SK-N-SH (cell line): ENCODE data around the gene TMEM167A. TPM values are rescaled to one million over a fixed set of nuclear protein-coding genes. Genes with fewer than 3 reads are reported as not detected.
A peak's percentile ranks its signal among the peaks of the same experiment; 100 is the strongest.

ENCODE experiments used
- CTCF ChIA-PET: fragments of 300-600, 350-600 bp; formaldehyde crosslinking; extraction: SDS; loops from one replicate; lab custom pipeline; 2021; lab: Yijun Ruan, JAX
- POLR2A ChIA-PET: fragments of 350-600 bp; sonication (Branson Sonifier 250); formaldehyde crosslinking; extraction: SDS; loops from one replicate; lab custom pipeline; 2020; ENCODE audit warnings: antibody characterized with exemption, inconsistent platforms; lab: Yijun Ruan, JAX
- DNase-seq: peaks from one replicate; pipeline ENCODE4 v3.0.0; 2012
- H2AFZ ChIP-seq: fragments of 200-600 bp; sonication (generic); 2 replicates; pipeline ENCODE4 v1.8.1; 2016; ENCODE audit warnings: antibody characterized with exemption, mild to moderate bottlenecking, low read depth
- H3F3A ChIP-seq: fragments of 200-600 bp; sonication (generic); replicated peaks from 2 replicates; pipeline ENCODE3; 2016; ENCODE audit warnings: antibody characterized with exemption, mild to moderate bottlenecking; ENCODE audit not compliant: insufficient read depth
- H3K27ac ChIP-seq, 2 experiments: fragments of 200-500 bp in 1 of 2; fragments of 200-600 bp in 1 of 2; sonication (Bioruptor generic) in 1 of 2; sonication (generic), shearing (Covaris generic) in 1 of 2; 2 replicates each; pipeline versions ENCODE4 v1.5.1 to v1.6.1; 2014 to 2016; ENCODE audit warnings: low read depth in 2 of 2, inconsistent platforms in 1 of 2, low read length in 1 of 2, mild to moderate bottlenecking in 1 of 2, mixed read lengths in 1 of 2
- H3K27me3 ChIP-seq: fragments of 200-600 bp; sonication (generic), shearing (Covaris generic); 2 replicates; pipeline ENCODE4 v1.6.1; 2016; ENCODE audit warnings: mixed run types; ENCODE audit not compliant: insufficient read depth
- H3K36me3 ChIP-seq, 2 experiments: fragments of 200-500 bp in 1 of 2; fragments of 200-600 bp in 1 of 2; sonication (Bioruptor generic) in 1 of 2; sonication (generic) in 1 of 2; replicated peaks in 1 of 2; 2 replicates each; pipeline versions ENCODE3 to v1.5.1; 2014 to 2016; ENCODE audit warnings: low read length in 1 of 2, mild to moderate bottlenecking in 1 of 2; ENCODE audit not compliant: insufficient read depth in 2 of 2, control insufficient read depth in 1 of 2
- H3K4me1 ChIP-seq, 2 experiments: fragments of 200-500 bp in 1 of 2; fragments of 200-600 bp in 1 of 2; sonication (Bioruptor generic) in 1 of 2; sonication (generic), shearing (Covaris generic) in 1 of 2; 2 replicates each; pipeline versions ENCODE4 v1.5.1 to v1.6.1; 2014 to 2016; ENCODE audit warnings: low read depth in 1 of 2, low read length in 1 of 2, mixed run types in 1 of 2; ENCODE audit not compliant: insufficient read depth in 2 of 2, control insufficient read depth in 1 of 2
- H3K4me2 ChIP-seq: fragments of 200-600 bp; sonication (generic), shearing (Covaris generic); 2 replicates; pipeline ENCODE4 v1.6.1; 2017; ENCODE audit warnings: mixed run types
- H3K4me3 ChIP-seq, 2 experiments: fragments of 200-500 bp in 1 of 2; fragments of 200-600 bp in 1 of 2; sonication (Bioruptor generic) in 1 of 2; sonication (generic), shearing (Covaris generic) in 1 of 2; 2 replicates each; pipeline versions ENCODE4 v1.5.1 to v1.8.1; 2014 to 2016; ENCODE audit warnings: low read depth in 2 of 2, inconsistent platforms in 1 of 2, low read length in 1 of 2, mild to moderate bottlenecking in 1 of 2, mixed read lengths in 1 of 2, moderate library complexity in 1 of 2
- H3K79me2 ChIP-seq: fragments of 200-600 bp; sonication (generic); 2 replicates; pipeline ENCODE4 v1.8.1; 2017; ENCODE audit warnings: mild to moderate bottlenecking; ENCODE audit not compliant: insufficient read depth
- H3K9ac ChIP-seq: fragments of 200-600 bp; sonication (generic); 2 replicates; pipeline ENCODE4 v1.6.1; 2017; ENCODE audit warnings: mixed run types
- H3K9me2 ChIP-seq: fragments of 200-600 bp; sonication (generic); 2 replicates; pipeline ENCODE4 v1.6.1; 2017; ENCODE audit warnings: mixed run types
- H3K9me3 ChIP-seq: fragments of 200-600 bp; sonication (generic); 2 replicates; pipeline ENCODE4 v1.6.1; 2017; ENCODE audit warnings: mixed run types, mild to moderate bottlenecking, moderate library complexity
- H4K20me1 ChIP-seq: fragments of 200-600 bp; sonication (generic); 2 replicates; pipeline ENCODE4 v1.6.1; 2017; ENCODE audit warnings: mild to moderate bottlenecking, mixed run types; ENCODE audit not compliant: insufficient read depth
- CHD2 ChIP-seq: fragments of 150-350 bp; IDR thresholded peaks from 2 replicates; pipeline ENCODE4 v1.6.1; 2018; ENCODE audit warnings: low read length; ENCODE audit not compliant: partially characterized antibody
- CTCF ChIP-seq: fragments of 200-600 bp; sonication (generic); IDR thresholded peaks from 2 replicates; pipeline ENCODE4 v1.6.1; 2017; ENCODE audit warnings: antibody characterized with exemption, mild to moderate bottlenecking, moderate library complexity
- EZH2phosphoT487 ChIP-seq: fragments of 200-600 bp; sonication (generic); IDR thresholded peaks from 2 replicates; pipeline ENCODE4 v1.6.1; 2017; ENCODE audit warnings: low read depth, mixed run types, mild to moderate bottlenecking, antibody characterized with exemption, moderate library complexity, borderline replicate concordance
- FOSL2 ChIP-seq: IDR thresholded peaks from 2 replicates; pipeline ENCODE4 v1.4.0; 2012; ENCODE audit warnings: low read depth, mild to moderate bottlenecking, moderate library complexity, borderline replicate concordance
- FOXM1 ChIP-seq: IDR thresholded peaks from 2 replicates; pipeline ENCODE4 v1.4.0; 2012; ENCODE audit warnings: low read depth, mild to moderate bottlenecking
- GABPA ChIP-seq: IDR thresholded peaks from 2 replicates; pipeline ENCODE4 v1.4.0; 2012; ENCODE audit warnings: low read depth, mild to moderate bottlenecking
- GATA2 ChIP-seq: sonication (generic); formaldehyde crosslinking; IDR thresholded peaks from 2 replicates; pipeline ENCODE4 v1.5.0; 2020; ENCODE audit warnings: mild to moderate bottlenecking, missing genetic modification reagents
- NFIC ChIP-seq: IDR thresholded peaks from 2 replicates; pipeline ENCODE4 v1.4.0; 2012; ENCODE audit warnings: borderline replicate concordance
- POLR2AphosphoS5 ChIP-seq: IDR thresholded peaks from 2 replicates; pipeline ENCODE4 v1.6.1; 2012; ENCODE audit warnings: low read depth, low read length
- RAD21 ChIP-seq: IDR thresholded peaks from 2 replicates; pipeline ENCODE4 v1.6.1; 2012; ENCODE audit warnings: mild to moderate bottlenecking, low read length
- REST ChIP-seq: IDR thresholded peaks from 2 replicates; pipeline ENCODE4 v1.6.1; 2012; ENCODE audit warnings: mild to moderate bottlenecking, low read depth, low read length, moderate library complexity
- RXRA ChIP-seq: IDR thresholded peaks from 2 replicates; pipeline ENCODE4 v1.4.0; 2012; ENCODE audit warnings: low read depth, mild to moderate bottlenecking, borderline replicate concordance
- SIN3A ChIP-seq: IDR thresholded peaks from 2 replicates; pipeline ENCODE4 v1.6.1; 2012; ENCODE audit warnings: low read depth, mild to moderate bottlenecking, low read length, moderate library complexity, borderline replicate concordance
- TAF1 ChIP-seq: IDR thresholded peaks from 2 replicates; pipeline ENCODE4 v1.6.1; 2012; ENCODE audit warnings: low read depth, mild to moderate bottlenecking, low read length, moderate library complexity, borderline replicate concordance
- USF1 ChIP-seq: IDR thresholded peaks from 2 replicates; pipeline ENCODE4 v1.4.0; 2012; ENCODE audit warnings: low read depth, borderline replicate concordance
- YY1 ChIP-seq: IDR thresholded peaks from 2 replicates; pipeline ENCODE4 v1.4.0; 2012; ENCODE audit warnings: low read depth, mild to moderate bottlenecking
- WGBS: methylation state at CpG from one replicate; pipeline ENCODE4 v1.1.6; 2017; ENCODE audit warnings: low lambda C conversion rate; 5-methylcytosine and 5-hydroxymethylcytosine counted together
- polyA plus RNA-seq, 3 experiments: library from polyadenylated mRNA; depleted of rRNA; stranded (reverse); fragments of >200 nt; gene quantifications; 2 replicates each; pipeline ENCODE4 v1.2.3, GENCODE V29; 2012

The TMEM167A gene
- polyA plus RNA-seq, 1 of the 3 experiments (the other 2 are of a cell fraction): 23.7 TPM

- 4% methylated on average over 14 of the region's 14 CpGs for WGBS
- peak overlapping the region; percentile 96 for H2AFZ ChIP-seq
- H4K20me1 ChIP-seq: peaks cover 10% of the 10 kb centered on the region; the same call in 1 of the 2 replicates
- H3K79me2 ChIP-seq: peaks cover 73% of the 10 kb centered on the region
- POLR2A ChIA-PET: interaction anchor here (0.7 to 1.7 kb wide), 2 partner anchors 42 to 219 kb away, joined by 4 to 11 read pairs; no protein-coding TSS in a partner anchor
- CTCF ChIA-PET: no interaction called here
- H3K9me2 ChIP-seq: no peaks in the 10 kb centered on the region
- H3K9me3 ChIP-seq: no peaks in the 10 kb centered on the region
- peak overlapping the region; percentile 88 for H3K4me2 ChIP-seq
- peaks cover 4% of the 10 kb centered on the region for H3F3A ChIP-seq
- TF ChIP-seq EZH2phosphoT487: no peak
- no peak for TF ChIP-seq USF1
- 0 out of 2 replicates have a peak, but pooled peaks have one; percentile 10 for TF ChIP-seq REST
- TF ChIP-seq NFIC: no peak
- TF ChIP-seq RAD21: peak; percentile 4; the same call in 1 of the 2 replicates
- TF ChIP-seq FOSL2: no peak
- TF ChIP-seq SIN3A: 0 out of 2 replicates have a peak, but pooled peaks have one; percentile 56
- TF ChIP-seq TAF1: peak; percentile 25; the same call in 1 of the 2 replicates
- peak overlapping the region; percentile 93 for H3K9ac ChIP-seq
- peak overlapping the region; percentile 84 to 97 for H3K4me3 ChIP-seq
- peaks cover 9 to 12% of the 10 kb centered on the region in 2 experiments; a peak in 3 of 4 replicates for H3K4me1 ChIP-seq
- H3K27me3 ChIP-seq: no peaks in the 10 kb centered on the region
- H3K36me3 ChIP-seq: peaks cover 8 to 16% of the 10 kb centered on the region in 2 experiments
- DNase-seq: no peak
- H3K27ac ChIP-seq: peak overlapping the region; percentile 87 to 89
Observed at GRCh38 chr5:83077662-83078261, 568 bp upstream of the TMEM167A start.

DNA sequence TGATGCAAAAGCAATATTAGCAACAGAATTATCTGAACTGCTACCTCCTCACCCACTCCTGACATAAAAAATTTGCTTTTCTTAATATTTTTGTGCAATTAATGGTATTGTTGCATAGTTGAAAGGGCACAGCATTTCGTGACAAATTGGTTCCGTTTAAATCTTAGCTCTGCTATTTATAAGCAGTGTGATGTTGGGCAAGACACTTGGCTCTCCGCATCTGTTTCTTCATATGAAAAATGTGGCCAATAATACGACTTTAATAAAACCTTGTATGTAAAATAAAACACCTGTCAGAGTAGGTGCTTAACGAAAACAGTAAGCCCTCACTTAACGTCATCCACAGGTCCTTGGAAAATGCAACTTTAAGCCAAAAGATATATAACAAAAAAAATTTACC lies 4.2 kb downstream of the TMEM167A start:
- Histone ChIP-seq H3F3A (peaks cover 3% of the 10 kb centered on the region), H3K4me3 (no peak overlapping the region), H3K27ac (no peak overlapping the region), H3K9me3 (no peaks in the 10 kb centered on the region), H3K9me2 (no peaks in the 10 kb centered on the region), H3K4me1 (peaks cover 5 to 10% of the 10 kb centered on the region in 2 experiments; a peak in 3 of 4 replicates), H2AFZ (no peak overlapping the region), H3K9ac (no peak overlapping the region), H3K36me3 (peaks cover 12 to 24% of the 10 kb centered on the region in 2 experiments), H3K27me3 (no peaks in the 10 kb centered on the region), H3K4me2 (no peak overlapping the region), H4K20me1 (peaks cover 54% of the 10 kb centered on the region), H3K79me2 (peaks cover 97% of the 10 kb centered on the region)
- 94% methylated on average over 6 of the region's 6 CpGs for WGBS
- no peak for DNase-seq
- TF ChIP-seq RXRA (no peak), YY1 (no peak), CTCF (no peak), GABPA (no peak), GATA2 (CRISPR knock-in tag) (no peak), FOXM1 (no peak), POLR2AphosphoS5 (no peak), CHD2 (no peak), REST (no peak)
- CTCF ChIA-PET: interaction anchor here (1.5 kb wide), 1 partner anchor 12 kb away, joined by 3 read pairs; no protein-coding TSS in a partner anchor
- POLR2A ChIA-PET: no interaction called here
